Measurements from ENCODE around the gene ZNF148.

GRCh38 chr3:125325746-125326145, 49.4 kb downstream of the ZNF148 start:
- TF ChIP-seq CTCF (IDR thresholded peaks at IDR 0.05): no peak
- TF ChIP-seq POLR2A (IDR thresholded peaks at IDR 0.05; ENCODE audit: low read depth): no peak
- no peak for TF ChIP-seq POLR2AphosphoS5 (IDR thresholded peaks at IDR 0.05)

All from esophagus muscularis mucosa (tissue), 3 donors.